ENCODE measurements around the gene SLC6A8.
A peak's percentile ranks its signal among the peaks of the same experiment; 100 is the strongest.

Gene SLC6A8

DNA sequence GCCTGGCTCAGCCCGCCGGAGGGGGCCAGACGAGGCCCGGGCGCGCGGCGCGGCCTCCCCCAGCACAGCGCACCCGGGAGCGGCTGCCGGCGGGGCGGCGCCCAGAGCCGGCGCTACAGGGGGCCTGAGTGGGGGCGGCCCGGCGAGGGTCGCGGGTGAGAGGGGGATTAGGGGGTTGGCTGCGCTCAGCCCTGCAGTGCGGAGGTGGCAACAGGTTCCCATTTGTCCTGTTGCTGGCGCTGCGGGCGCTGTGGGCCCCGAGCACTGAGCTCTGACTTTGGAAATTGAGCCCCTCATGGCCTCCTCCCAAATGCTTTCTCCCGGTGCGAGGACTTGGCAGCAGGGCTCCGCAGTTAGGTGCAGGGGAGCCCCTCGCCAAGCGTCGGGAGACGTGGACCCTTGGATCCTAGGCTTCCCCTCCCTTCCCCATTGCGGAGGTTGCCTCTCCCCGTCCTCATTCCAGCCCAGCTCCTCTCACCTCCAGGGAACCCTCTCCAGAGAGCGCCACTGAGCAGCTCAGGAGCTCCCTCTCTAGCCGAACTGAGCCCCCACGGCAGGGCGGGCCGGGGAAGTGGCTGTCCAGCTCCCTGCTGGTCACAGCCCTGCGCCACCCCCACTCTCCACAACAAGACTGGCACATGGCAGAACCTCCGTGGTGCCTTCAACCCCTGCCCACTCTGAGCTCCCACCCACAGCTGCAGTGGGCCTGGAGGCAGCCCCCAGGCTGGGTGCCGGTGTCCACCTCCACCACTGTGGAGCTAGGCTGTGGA is 43.2 kb upstream of the SLC6A8 start:
- TF ChIP-seq, protein P1, sequence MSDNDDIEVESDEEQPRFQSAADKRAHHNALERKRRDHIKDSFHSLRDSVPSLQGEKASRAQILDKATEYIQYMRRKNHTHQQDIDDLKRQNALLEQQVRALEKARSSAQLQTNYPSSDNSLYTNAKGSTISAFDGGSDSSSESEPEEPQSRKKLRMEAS (IDR thresholded peaks at IDR 0.05; ENCODE audit: low read depth, low read length): no peak
- no peak for TF ChIP-seq MYC (IDR thresholded peaks at IDR 0.05; ENCODE audit: low read depth, low read length)
- TF ChIP-seq, protein P2, sequence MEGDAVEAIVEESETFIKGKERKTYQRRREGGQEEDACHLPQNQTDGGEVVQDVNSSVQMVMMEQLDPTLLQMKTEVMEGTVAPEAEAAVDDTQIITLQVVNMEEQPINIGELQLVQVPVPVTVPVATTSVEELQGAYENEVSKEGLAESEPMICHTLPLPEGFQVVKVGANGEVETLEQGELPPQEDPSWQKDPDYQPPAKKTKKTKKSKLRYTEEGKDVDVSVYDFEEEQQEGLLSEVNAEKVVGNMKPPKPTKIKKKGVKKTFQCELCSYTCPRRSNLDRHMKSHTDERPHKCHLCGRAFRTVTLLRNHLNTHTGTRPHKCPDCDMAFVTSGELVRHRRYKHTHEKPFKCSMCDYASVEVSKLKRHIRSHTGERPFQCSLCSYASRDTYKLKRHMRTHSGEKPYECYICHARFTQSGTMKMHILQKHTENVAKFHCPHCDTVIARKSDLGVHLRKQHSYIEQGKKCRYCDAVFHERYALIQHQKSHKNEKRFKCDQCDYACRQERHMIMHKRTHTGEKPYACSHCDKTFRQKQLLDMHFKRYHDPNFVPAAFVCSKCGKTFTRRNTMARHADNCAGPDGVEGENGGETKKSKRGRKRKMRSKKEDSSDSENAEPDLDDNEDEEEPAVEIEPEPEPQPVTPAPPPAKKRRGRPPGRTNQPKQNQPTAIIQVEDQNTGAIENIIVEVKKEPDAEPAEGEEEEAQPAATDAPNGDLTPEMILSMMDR (IDR thresholded peaks at IDR 0.05; ENCODE audit: low read depth, low read length): no peak
- TF ChIP-seq POLR2A (IDR thresholded peaks at IDR 0.05; ENCODE audit: extremely low read depth, insufficient read length): no peak
- no peak for DNase-seq (ENCODE audit: low read depth)
- H3K4me3 ChIP-seq (ENCODE audit: low read depth, low read length): no peak overlapping the region

DNA sequence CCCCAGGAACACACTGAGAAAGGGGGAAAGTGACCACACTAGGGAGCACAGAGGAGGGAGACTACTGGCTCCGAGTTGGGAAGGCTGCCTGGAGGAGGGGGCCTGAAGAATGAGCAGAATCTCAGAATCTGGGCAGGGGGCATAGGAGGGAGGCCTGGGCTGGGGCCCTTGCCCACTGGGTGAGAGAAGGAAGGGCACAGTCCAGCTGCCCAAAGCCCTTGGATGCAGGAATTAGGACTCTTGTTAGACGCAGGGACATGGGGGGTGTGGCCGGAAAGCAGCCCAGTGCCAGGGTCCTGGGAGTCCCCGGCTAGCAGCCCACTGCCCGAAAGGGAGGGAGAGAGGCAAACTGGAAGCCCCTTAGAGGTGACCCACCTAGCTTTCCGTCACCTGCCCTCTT is 42.6 kb upstream of the SLC6A8 start:
- TF ChIP-seq MYC (IDR thresholded peaks at IDR 0.05; ENCODE audit: low read depth, low read length): no peak
- TF ChIP-seq, protein P1 (IDR thresholded peaks at IDR 0.05; ENCODE audit: low read depth, low read length): no peak
- TF ChIP-seq, protein P2 (IDR thresholded peaks at IDR 0.05; ENCODE audit: low read depth, low read length): no peak
- TF ChIP-seq POLR2A (IDR thresholded peaks at IDR 0.05; ENCODE audit: extremely low read depth, insufficient read length): no peak
- no peak overlapping the region for H3K4me3 ChIP-seq (ENCODE audit: low read depth, low read length)
- no peak for DNase-seq (ENCODE audit: low read depth)

DNA sequence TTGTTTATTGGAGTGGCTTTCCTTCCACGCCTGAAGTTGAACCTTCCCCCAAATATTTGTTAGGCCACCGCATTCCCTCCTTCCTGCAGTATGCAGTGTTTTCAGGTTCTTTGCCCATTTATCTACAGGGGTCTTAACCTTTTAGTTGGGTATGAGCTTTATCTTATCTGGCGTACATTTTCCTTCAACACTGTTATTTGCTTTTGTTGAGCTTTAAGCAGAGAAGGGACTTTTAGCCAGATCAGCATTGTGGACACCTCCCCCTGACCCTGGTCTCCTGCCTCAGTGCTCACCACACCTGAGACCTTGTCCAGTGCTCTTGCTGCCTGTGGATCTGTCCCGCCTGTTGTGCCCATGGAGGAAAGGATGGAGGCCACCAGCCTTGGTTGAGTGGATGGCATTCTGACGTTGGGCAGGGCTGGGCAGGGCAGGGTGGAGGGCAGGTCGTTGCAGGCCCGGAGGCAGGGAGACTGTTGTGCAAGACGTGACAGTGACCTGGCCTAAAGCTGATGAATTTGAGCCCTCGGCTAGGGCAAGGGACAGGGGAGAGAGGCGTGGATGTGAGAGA is 41.7 kb upstream of the SLC6A8 start:
- TF ChIP-seq, protein P2 (IDR thresholded peaks at IDR 0.05; ENCODE audit: low read depth, low read length): no peak
- TF ChIP-seq MYC (IDR thresholded peaks at IDR 0.05; ENCODE audit: low read depth, low read length) (no peak), POLR2A (IDR thresholded peaks at IDR 0.05; ENCODE audit: extremely low read depth, insufficient read length) (no peak)
- TF ChIP-seq, protein P1 (IDR thresholded peaks at IDR 0.05; ENCODE audit: low read depth, low read length): no peak
- no peak overlapping the region for H3K4me3 ChIP-seq (ENCODE audit: low read depth, low read length)
- no peak for DNase-seq (ENCODE audit: low read depth)

DNA sequence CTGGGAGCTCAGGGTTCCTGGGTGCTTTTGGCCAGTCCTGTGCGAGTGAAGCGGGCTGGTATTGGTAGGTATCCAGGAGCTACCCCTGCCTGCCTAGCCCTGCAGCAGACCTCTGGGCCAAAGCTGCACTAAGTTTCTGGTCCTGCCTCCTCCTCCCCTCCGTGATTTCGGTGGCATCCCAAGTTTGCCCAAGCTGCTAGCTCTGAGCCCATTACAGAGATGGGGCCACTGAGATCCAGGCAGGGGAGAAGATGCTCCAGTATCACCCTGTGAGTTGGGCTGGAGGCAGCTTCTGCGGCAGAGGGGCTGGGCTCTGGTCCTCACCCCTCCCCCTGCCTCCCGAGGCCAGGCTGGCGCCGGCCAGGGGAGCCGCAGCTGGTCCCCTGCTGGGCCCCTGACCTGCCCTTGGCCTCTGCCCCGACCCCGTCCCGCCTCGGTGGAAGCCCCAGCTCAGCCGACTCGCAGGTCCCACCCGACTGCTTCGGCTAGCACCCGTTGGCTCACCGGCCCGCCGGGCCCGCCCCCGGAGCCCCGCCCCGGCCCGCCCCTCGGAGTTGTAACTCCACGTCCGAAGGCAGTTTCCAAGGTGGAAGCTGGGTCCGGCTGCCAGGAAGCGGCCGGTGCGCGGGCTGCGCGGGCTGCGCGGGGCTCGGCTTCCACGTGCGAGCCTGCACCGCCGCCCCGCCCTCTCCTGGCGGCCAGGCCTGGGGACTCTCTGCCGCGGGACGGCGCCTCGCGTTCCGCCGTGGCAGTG is 40.9 kb upstream of the SLC6A8 start, which contains the start of gene DUSP9:
Gene DUSP9 (plus strand): TSS at position 584 of the 754 bp plus-strand sequence. CDS start 751 bp downstream, outside the sequence.
- H3K4me3 ChIP-seq (ENCODE audit: low read depth, low read length): no peak within 1 kb of the TSS
- TF ChIP-seq POLR2A (IDR thresholded peaks at IDR 0.05; ENCODE audit: extremely low read depth, insufficient read length): no peak
- no peak for TF ChIP-seq MYC (IDR thresholded peaks at IDR 0.05; ENCODE audit: low read depth, low read length)
- TF ChIP-seq, protein P2 (IDR thresholded peaks at IDR 0.05; ENCODE audit: low read depth, low read length): no peak
- TF ChIP-seq, protein P1 (IDR thresholded peaks at IDR 0.05; ENCODE audit: low read depth, low read length): no peak
- DNase-seq (ENCODE audit: low read depth): peak; percentile 57

DNA sequence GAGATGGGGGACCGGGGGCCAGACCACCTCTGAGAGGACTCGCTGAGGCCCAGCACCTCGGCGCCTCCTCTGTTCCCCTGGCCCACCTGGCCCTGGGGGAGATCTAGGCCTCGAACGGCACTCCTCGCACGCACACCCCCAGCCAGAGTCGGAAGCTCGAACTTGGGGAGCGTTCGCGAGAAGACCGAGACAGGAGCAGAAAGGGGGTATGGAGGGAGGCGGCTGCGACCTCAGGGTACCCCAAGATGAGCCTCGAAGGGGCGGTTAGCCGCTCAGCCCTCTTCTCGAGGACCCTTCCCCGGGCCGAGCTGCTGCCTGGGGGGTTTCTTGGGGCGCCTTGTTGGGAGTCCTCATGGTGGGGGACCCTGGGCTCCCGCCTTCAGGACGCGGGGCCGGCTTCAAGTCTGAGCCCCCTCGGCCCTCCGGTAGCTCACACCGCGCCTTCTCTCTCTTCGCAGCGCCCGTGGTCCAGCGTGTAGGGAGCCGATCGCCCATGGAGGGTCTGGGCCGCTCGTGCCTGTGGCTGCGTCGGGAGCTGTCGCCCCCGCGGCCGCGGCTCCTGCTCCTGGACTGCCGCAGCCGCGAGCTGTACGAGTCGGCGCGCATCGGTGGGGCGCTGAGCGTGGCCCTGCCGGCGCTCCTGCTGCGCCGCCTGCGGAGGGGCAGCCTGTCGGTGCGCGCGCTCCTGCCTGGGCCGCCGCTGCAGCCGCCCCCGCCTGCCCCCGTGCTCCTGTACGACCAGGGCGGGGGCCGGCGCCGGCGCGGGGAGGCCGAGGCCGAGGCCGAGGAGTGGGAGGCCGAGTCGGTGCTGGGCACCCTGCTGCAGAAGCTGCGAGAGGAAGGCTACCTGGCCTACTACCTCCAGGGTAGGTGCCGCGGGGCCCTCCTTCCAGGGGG is 40.0 kb upstream of the SLC6A8 start:
- DNase-seq (ENCODE audit: low read depth): no peak
- no peak overlapping the region for H3K4me3 ChIP-seq (ENCODE audit: low read depth, low read length)
- TF ChIP-seq MYC (IDR thresholded peaks at IDR 0.05; ENCODE audit: low read depth, low read length) (no peak), POLR2A (IDR thresholded peaks at IDR 0.05; ENCODE audit: extremely low read depth, insufficient read length) (no peak)
- TF ChIP-seq, protein P2 (IDR thresholded peaks at IDR 0.05; ENCODE audit: low read depth, low read length): no peak
- TF ChIP-seq, protein P1 (IDR thresholded peaks at IDR 0.05; ENCODE audit: low read depth, low read length): no peak
